ENCODE results near the gene STOML3.

- no peak for TF ChIP-seq POU2F2 (IDR thresholded peaks at IDR 0.05; ENCODE audit: low read depth, low read length)
- no peak for TF ChIP-seq POLR2A (IDR thresholded peaks at IDR 0.05; ENCODE audit: low read depth, low read length)
- no peak for TF ChIP-seq TAF1 (IDR thresholded peaks at IDR 0.05; ENCODE audit: low read depth, low read length)
Observed at GRCh38 chr13:38969187-38969586, 21.4 kb downstream of the STOML3 start.

Measured in GM12891 (cell line).